Endothelial cell of umbilical vein (primary cell): ENCODE data around the gene FAM210B.

Experiments
- CTCF ChIP-seq, 2 donors: IDR thresholded peaks; 1 replicate in 1 of 2; 2 replicates in 1 of 2; pipeline ENCODE4 v1.5.1; 2011; ENCODE audit warnings: low read length in 2 of 2, mild to moderate bottlenecking in 2 of 2, moderate library complexity in 2 of 2, control low read depth in 1 of 2, inconsistent platforms in 1 of 2, low read depth in 1 of 2; ENCODE audit not compliant: insufficient read depth in 1 of 2; ENCODE audit errors: extremely low read depth in 1 of 2
- EZH2 ChIP-seq: IDR thresholded peaks from 2 replicates; pipeline ENCODE4 v1.6.1; 2012; ENCODE audit warnings: borderline replicate concordance, low read depth, mild to moderate bottlenecking, moderate library complexity, low read length, inconsistent platforms; ENCODE audit not compliant: severe bottlenecking
- JUN ChIP-seq: IDR thresholded peaks from 2 replicates; pipeline ENCODE4 v1.6.1; 2011; ENCODE audit warnings: borderline replicate concordance, low read depth; ENCODE audit not compliant: insufficient read length, insufficient read depth
- MYC ChIP-seq: IDR thresholded peaks from one replicate; pipeline ENCODE4 v1.6.1; 2011; ENCODE audit warnings: mild to moderate bottlenecking, low read depth, low read length
- POLR2A ChIP-seq: IDR thresholded peaks from 2 replicates; pipeline ENCODE4 v1.6.1; 2012; ENCODE audit warnings: low read depth, mild to moderate bottlenecking, control low read depth, low read length
- POLR2AphosphoS5 ChIP-seq: IDR thresholded peaks from 2 replicates; pipeline ENCODE4 v1.6.1; 2012; ENCODE audit warnings: low read depth, mild to moderate bottlenecking, control low read depth, low read length, moderate library complexity; ENCODE audit not compliant: insufficient read depth

GRCh38 chr20:56342783-56343182, 16.0 kb upstream of the FAM210B start:
- TF ChIP-seq CTCF (IDR thresholded peaks at IDR 0.05; ENCODE audit: extremely low read depth in 1 of 2, insufficient read depth in 1 of 2, low read depth in 1 of 2, low read length in 2 of 2) (no peak), POLR2AphosphoS5 (no peak), MYC (no peak), JUN (no peak), POLR2A (no peak), EZH2 (no peak)
